COLO668 (cell line): ENCODE data around the gene PTBP1.
A peak's percentile ranks its signal among the peaks of the same experiment; 100 is the strongest.
"Not testable (repeated sequence)": the region's sequence is repeated elsewhere in the genome, so short reads cannot be mapped to it uniquely, and the experiment has no call there.

Experiments used
- DNase-seq: peaks from one replicate; lab custom pipeline; 2025; ENCODE audit not compliant: unreplicated experiment; lab: John Stamatoyannopoulos, UW

Gene PTBP1

GRCh38 chr19:824885-825284 is 27.6 kb downstream of the PTBP1 start:
- no peak for DNase-seq

- no peak for DNase-seq
These were observed 28.8 kb downstream of the PTBP1 start for GRCh38 chr19:825897-826644.

GRCh38 chr19:827314-827709 is 30.1 kb downstream of the PTBP1 start:
- no peak for DNase-seq

- DNase-seq, result no peak
These were observed 30.6 kb downstream of the PTBP1 start, which contains the start of gene AZU1 for GRCh38 chr19:827710-828321. Gene AZU1 (plus strand): TSS chr19:827837. CDS start chr19:827847, 10 bp downstream.

- DNase-seq, result no peak
These were observed 32.0 kb downstream of the PTBP1 start for GRCh38 chr19:829129-829758.

GRCh38 chr19:831407-832369 is 34.4 kb downstream of the PTBP1 start:
- no peak for DNase-seq

GRCh38 chr19:834216-834615 is 37.0 kb downstream of the PTBP1 start:
- DNase-seq, result no peak

GRCh38 chr19:835210-835810 is 38.1 kb downstream of the PTBP1 start:
- no peak for DNase-seq

- DNase-seq, result no peak
These were observed 43.4 kb downstream of the PTBP1 start, which contains the start of gene PRTN3 for GRCh38 chr19:840519-841206. Gene PRTN3 (plus strand): TSS chr19:840999. CDS start chr19:841009, 10 bp downstream.

- not testable (repeated sequence) for DNase-seq
These were observed 45.5 kb downstream of the PTBP1 start for GRCh38 chr19:842802-843179.

- DNase-seq, result peak; percentile 15
These were observed 46.1 kb downstream of the PTBP1 start for GRCh38 chr19:843180-843835.

GRCh38 chr19:843836-844545 is 46.7 kb downstream of the PTBP1 start:
- no peak for DNase-seq

GRCh38 chr19:844546-844971 is 47.3 kb downstream of the PTBP1 start:
- DNase-seq, result no peak

- no peak for DNase-seq
These were observed 48.7 kb downstream of the PTBP1 start for GRCh38 chr19:845707-846521.

GRCh38 chr19:848386-848921 is 51.2 kb downstream of the PTBP1 start:
- no peak for DNase-seq

- DNase-seq, result not testable (repeated sequence)
These were observed 51.9 kb downstream of the PTBP1 start for GRCh38 chr19:849195-849594.

- DNase-seq, result peak; percentile 39
These were observed 53.1 kb downstream of the PTBP1 start for GRCh38 chr19:850221-850978.
